Measurements from ENCODE around the gene USP6.
"Not testable (repeated sequence)": the region's sequence is repeated elsewhere in the genome, so short reads cannot be mapped to it uniquely, and the experiment has no call there.

Gene USP6

DNA sequence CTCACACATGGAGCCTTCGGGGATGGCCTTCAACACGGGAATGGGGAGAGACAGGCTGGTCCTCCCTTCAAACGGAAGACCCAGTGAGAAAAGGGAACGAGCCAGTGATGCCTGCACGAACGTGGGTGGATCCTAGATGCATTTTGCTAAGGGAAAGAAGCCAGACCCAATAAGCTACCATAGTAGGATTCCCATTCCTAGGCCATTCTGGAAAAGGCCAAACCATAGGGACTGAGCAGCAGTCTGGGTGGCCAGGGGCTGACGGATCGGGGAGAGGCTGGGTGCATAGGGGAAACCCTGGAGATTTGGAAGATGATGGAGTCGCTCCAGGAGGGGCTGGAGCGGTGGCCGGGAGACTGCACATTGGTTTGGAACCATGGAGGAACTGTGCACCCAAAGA, 18.7 kb downstream of the USP6 start:
- FAIRE-seq; DNase-seq (ENCODE audit: insufficient read length, low spot score): not testable (repeated sequence)

DNA sequence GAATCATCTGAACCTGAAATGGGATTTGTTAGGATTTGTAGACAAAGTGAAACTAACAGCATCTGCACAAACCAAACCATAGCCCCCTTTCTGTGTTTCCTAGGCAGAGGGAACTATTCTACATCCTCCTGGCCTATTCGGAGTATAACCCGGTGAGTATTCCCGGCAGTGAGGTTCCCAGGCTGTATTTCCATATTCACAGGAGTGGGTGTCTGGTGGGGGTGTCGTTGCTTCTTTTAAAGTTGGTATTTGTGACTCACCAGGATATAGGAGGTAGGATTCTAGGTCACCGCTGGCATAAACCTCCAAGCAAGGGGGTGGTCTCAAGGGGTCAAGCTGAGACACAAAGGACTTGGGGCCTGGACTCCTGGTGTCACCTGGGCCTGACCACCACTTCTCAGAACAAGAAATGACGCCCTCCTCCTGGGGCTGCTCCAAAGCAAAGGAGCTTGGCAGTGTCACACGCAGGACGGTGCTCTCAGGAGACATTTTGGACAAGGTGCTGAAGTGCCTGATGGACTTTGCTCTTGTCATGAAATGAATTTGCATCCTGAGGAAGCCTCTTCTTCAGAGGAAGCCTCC, 19.4 kb downstream of the USP6 start:
- DNase-seq (ENCODE audit: insufficient read length, low spot score); FAIRE-seq: not testable (repeated sequence)

DNA sequence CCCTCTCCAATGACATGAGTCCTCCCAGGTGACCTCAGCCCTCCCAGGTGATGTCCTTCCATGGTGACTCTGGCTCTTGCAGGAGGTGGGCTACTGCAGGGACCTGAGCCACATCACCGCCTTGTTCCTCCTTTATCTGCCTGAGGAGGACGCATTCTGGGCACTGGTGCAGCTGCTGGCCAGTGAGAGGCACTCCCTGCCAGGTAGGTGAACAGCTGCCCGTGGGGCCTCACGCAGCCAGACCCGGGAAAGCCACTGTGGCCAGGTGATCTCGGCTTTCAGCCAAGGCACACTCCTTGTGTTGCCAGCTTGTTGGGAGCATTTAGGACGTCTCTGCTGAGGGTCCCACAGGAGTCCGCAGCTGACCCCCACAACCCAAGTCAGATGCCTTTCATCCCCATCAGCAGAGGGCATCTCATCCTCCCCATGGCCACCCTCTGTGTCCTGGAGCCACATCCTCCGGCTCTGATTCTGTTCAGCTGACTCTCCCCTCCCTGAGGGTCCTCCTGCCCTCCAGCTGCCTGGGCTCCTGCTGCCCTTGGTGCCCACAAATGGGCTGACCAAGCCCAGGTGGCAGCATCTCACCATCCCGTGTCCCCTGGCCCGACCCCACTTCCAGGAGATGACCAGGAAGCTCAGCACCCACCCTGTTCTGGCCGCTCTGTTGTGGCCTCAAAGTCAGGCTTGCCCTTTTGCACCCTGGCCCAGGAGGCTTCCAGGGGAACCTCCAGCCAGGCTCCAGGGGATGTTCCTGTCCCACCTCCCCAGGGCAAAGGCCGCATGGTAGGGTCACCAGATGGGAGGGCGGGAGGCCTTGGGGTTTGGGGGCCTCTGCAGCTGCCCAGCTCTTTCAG, 20.1 kb downstream of the USP6 start:
- FAIRE-seq (no peak), DNase-seq (ENCODE audit: insufficient read length, low spot score) (no peak)

DNA sequence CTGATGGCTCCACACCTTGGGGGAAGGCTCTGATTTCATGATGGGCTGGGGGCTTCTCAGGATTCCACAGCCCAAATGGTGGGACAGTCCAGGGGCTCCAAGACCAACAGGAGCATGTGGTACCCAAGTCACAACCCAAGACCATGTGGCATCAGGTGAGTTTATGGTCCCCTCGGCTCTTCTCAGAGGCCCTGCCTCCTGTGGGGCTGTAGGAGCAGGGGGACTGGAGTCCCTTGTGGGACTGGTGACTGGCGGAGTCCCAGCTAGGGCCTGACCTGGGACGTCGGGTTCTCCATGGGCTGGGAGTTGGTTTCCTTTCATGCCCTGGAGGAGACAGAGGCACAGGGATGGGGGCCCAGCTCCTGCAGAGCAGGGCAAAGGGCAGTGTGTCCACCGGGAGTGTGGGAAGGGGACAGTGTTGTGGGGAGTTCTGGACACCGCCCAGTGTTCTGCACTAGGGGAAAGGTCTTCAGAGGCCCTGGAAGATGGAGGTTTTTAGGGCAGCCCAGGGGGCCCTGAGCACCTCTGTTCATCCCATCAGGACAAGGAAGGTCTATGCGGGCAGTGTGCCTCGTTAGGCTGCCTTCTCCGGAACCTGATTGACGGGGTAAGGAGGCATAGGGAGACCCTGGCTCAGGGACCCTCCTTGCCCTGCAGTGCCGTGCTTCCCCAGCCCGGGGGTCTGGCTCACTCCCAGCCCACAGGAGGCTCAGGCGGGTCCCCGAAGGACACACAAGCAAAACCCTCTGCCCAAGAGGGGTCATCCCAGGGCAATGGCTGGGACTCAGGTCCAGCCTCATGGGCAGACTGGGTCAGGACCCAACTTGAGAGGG, 21.0 kb downstream of the USP6 start:
- FAIRE-seq; DNase-seq (ENCODE audit: insufficient read length, low spot score): not testable (repeated sequence)

DNA sequence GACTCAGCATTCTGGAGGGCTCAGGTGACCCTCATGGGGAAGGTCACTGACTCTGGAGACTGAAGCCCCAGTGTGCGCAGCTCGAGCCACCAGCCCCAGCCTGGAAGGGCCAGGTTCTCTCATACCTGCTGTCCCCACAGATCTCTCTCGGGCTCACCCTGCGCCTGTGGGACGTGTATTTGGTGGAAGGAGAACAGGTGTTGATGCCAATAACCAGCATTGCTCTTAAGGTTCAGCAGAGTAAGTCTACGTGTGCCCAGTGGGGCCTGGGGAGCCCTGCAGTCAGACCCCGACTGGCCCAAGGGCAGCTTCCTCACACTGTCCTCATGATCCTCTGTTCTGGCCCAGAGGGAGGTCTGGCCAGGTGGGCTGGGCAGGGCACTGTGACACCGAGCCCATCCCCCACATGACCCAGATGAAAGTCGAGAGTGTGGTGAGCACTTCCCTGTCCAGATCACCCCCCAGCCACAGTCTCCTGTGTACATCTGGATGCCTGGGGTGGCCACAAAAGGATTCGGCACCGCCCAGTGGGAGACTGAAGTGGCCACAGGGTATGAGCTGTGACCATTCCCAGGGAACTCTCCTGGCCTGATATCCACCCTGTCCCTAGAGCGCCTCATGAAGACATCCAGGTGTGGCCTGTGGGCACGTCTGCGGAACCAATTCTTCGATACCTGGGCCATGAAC, 21.8 kb downstream of the USP6 start:
- DNase-seq (ENCODE audit: insufficient read length, low spot score); FAIRE-seq: not testable (repeated sequence)

DNA sequence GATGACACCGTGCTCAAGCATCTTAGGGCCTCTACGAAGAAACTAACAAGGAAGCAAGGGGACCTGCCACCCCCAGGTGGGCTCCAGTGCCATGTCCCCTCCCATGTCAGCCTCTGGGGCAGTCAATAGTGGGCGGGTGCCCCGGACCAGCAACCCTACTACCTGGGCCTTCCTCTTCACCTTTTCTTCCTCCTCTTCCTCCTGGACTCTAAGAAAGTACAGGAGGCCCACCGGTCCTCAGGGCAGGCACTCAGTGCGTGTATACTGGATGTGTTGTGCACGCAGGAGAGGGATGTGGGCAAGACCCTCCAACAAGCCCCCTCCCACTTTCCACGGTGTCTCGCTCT, 22.3 kb downstream of the USP6 start:
- not testable (repeated sequence) for FAIRE-seq; DNase-seq (ENCODE audit: insufficient read length, low spot score)

DNA sequence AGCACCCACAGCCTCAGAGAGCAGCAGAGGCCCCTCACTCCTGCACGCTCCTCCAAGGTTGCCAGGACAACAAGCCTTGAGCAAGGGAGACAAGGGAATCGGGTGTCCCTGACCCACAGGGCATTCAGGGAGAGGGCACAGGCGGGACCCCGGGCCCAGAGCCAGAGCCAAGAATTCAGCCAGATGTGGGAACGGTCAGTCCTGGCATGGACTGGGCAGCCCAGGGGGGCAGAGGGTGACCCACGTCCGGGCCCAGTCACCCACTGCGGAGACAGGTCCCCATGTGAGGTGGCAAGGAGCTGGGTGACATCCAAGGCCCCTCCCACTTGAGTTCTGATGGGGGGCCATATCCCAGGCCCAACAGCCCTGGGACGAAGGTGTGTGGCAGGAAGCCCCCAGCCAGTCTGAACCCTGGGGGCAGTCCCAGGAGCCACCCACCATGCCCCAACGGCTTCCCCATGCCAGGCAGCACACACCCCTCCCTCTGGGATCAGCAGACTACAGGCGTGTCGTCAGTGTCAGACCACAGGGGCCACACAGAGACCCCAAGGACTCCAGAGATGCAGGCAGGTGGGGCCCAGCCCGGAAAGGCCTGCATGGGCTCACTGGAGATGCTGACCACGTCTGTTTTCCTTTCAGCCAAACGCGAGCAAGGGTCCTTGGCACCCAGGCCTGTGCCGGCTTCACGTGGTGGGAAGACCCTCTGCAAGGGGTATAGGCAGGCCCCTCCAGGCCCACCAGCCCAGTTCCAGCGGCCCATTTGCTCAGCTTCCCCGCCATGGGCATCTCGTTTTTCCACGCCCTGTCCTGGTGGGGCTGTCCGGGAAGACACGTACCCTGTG, 23.0 kb downstream of the USP6 start:
- FAIRE-seq (no peak), DNase-seq (ENCODE audit: insufficient read length, low spot score) (no peak)

DNA sequence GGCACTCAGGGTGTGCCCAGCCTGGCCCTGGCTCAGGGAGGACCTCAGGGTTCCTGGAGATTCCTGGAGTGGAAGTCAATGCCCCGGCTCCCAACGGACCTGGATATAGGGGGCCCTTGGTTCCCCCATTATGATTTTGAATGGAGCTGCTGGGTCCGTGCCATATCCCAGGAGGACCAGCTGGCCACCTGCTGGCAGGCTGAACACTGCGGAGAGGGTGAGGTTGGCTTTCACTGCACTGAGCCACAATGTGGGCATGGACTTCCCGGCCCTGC, 23.6 kb downstream of the USP6 start:
- FAIRE-seq (no peak), DNase-seq (ENCODE audit: insufficient read length, low spot score) (no peak)

DNA sequence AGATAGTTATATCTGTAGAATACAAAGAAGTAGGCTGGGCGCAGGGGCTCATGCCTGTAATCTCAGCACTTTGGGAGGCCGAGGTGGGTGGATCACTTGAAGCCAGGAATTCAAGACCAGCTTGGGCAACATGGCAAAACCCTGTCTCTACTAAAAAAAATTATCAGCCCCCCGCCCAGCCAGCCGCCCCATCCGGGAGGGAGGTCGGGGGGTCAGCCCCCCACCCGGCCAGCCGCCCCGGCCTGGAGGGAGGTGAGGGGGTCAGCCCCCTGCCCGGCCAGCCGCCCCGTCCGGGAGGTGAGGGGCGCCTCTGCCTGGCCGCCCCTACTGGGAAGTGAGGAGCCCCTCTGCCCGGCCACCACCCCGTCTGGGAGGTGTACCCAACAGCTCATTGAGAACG, 27.0 kb downstream of the USP6 start:
- DNase-seq (ENCODE audit: insufficient read length, low spot score); FAIRE-seq: not testable (repeated sequence)

DNA sequence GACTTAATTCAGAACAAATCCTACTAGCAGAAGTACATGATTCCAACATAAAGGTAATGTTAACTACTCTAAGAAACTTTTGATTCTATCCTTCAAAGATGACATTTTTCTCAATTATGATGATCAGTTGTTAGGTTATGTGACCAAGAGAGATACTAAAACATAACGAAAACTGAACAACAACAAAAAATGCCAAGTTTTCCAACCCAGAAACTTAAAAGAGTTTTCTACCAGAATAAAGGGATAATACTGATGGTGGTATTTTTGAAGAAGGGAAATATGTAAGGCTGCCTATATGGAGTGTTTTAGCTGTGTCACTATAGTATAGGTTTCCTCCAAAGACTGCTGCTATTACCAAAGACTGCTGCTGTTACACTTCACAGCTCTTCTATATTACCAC, 30.3 kb downstream of the USP6 start:
- not testable (repeated sequence) for DNase-seq (ENCODE audit: insufficient read length, low spot score); FAIRE-seq

DNA sequence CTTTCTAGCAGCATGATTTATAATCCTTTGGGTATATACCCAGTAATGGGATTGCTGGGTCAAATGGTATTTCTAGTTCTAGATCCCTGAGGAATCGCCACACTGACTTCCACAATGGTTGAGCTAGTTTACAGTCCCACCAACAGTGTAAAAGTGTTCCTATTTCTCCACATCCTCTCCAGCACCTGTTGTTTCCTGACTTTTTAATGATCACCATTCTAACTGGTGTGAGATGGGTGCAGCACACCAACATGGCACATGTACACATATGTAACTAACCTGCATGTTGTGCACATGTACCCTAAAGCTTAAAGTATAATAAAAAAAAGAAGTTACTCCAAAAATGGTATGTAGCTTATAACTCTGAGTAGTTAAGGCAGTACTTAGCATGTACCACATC, 44.9 kb downstream of the USP6 start:
- FAIRE-seq; DNase-seq (ENCODE audit: insufficient read length, low spot score): not testable (repeated sequence)

DNA sequence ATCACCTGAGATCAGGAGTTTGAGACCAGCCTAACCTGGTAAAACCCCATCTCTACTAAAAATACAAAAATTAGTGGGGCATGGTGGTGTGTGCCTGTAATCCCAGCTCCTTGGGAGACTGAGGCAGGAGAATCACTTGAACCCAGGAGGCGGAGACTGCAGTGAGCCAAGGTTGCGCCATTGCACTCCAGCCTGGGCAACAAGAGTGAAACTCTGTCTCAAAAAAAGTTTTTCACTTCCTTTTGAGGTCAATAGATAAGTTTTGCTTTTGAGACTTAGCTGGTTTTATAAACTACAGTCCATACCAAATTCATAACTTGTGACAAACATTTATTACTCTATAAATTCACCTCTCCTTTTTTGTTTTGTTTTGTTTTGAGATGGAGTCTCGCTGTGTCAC, 46.0 kb downstream of the USP6 start:
- not testable (repeated sequence) for FAIRE-seq; DNase-seq (ENCODE audit: insufficient read length, low spot score)

DNA sequence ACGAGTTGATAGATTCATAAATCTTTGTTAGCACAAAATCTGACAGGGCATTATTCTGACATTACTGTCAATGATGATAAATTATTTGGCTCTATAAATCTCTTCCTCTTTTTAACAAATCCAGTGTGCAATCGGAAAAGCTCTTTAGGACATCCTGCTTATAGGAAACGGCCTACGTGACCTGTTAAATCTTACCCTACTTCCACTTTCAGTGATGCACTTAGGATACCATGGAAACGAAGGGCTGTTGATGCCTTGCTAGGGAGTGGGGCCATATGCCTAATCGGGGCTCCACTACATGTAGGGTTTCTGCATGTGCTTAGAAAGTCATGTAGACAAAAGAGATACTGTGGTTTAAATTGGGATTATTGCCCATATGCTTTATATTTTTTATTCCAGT, 48.6 kb downstream of the USP6 start:
- FAIRE-seq = no peak
- DNase-seq (ENCODE audit: insufficient read length, low spot score) = no peak

DNA sequence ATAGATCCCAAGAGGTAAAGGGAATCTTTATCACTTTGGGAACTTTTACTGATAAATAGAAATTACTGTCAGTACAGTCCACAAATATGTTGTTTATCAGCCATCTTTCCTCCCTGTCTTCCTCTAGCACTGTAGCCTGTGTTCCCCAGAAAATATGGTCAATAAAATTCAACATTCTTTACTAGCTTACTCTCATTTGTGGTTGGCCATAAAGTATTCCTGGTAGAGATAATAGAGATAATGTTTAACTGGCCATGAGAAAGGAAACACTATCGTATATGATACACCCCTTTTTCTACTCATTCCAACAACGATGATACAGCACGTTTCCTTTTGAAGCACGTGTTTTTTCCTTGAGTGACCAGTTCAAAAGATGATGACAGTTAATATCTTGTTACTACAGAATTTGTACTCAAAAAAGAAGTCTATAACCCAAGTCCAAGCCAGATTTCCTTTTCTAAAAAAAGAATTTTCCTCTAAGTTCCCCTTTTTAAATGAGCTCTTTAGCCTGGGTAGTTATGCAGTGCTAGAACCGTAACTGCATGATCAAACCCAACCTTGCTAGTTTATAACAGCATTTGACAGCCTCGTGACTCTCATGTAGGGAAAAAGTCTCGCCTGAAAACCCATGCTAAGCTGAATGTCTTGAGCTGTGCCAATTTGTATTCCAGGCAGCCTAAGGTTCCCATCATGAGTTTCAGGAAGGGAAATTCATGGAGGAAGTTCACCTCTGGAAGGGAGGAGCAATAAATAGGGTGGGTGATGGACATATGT, 50.1 kb downstream of the USP6 start:
- not testable (repeated sequence) for FAIRE-seq; DNase-seq (ENCODE audit: insufficient read length, low spot score)

DNA sequence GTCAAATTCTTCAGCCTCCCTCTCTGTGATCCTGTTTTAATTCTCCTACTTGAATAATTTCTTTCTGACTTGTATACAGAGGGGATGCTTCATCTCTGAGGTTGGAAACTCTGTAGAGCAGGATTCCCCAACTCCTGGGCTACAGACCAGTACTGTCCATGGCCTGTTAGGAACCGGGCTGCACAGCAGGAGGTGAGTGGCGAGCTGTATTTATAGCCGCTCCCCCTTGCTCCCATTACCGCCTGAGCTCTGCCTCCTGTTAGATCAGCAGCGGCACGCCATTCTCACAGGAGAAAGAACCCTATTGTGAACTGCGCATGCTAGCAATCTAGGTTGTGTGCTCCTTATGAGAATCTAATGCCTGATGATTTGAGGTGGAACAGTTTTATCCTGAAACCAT, 59.2 kb downstream of the USP6 start:
- not testable (repeated sequence) for DNase-seq (ENCODE audit: insufficient read length, low spot score); FAIRE-seq

DNA sequence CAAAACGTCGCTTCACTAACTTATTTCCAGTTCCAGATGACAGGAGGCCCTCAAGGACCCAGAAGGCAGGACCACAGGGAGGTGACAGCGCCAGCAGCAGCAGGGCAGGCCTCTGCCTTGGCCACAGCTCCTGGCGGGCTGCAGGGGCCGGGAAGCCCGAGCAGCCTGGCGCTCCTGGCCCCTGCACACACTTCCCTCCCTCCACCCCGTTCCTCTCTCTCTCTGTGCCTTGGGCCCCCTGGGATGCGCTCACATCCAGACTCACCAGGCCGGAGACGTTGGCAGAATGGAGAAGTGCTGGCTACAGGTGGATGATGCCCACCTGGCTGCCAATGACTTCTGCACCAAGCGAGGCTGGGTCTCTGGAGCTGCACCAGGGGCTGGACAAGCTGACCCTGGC, 63.2 kb downstream of the USP6 start:
- no peak for FAIRE-seq
- no peak for DNase-seq (ENCODE audit: insufficient read length, low spot score)

DNA sequence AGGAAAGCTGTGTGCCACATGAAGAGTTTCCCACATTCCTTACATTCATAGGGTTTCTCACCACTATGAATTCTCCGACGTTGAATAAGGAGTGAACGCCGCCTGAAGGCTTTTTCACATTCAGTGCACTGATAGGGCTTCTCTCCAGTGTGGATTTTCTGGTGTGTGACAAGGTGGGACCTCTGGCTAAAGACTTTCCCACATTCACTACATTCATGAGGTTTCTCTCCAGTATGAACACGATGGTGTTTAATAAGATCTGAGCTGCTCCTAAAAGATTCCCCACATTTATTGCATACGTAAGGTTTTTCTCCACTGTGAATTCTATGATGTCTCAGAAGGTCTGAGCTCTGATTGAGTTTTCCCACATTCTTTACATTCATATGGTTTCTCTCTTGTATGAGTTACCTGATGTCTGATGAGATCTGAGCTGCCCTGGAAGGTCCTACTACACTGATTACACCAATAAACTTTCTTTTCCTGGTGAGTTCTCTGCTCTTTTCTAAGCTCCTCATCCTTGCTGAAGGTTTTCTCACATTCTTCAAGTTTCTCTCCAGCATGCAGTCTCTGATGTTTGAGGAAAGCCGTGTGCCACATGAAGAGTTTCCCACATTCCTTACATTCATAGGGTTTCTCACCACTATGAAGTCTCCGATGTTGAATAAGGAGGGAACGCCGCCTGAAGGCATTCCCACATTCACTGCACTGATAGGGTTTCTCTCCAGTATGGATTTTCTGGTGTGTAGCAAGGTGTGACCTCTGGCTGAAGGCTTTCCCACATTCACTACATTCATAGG, 65.9 kb downstream of the USP6 start:
- DNase-seq (ENCODE audit: insufficient read length, low spot score) (no peak), FAIRE-seq (no peak)

DNA sequence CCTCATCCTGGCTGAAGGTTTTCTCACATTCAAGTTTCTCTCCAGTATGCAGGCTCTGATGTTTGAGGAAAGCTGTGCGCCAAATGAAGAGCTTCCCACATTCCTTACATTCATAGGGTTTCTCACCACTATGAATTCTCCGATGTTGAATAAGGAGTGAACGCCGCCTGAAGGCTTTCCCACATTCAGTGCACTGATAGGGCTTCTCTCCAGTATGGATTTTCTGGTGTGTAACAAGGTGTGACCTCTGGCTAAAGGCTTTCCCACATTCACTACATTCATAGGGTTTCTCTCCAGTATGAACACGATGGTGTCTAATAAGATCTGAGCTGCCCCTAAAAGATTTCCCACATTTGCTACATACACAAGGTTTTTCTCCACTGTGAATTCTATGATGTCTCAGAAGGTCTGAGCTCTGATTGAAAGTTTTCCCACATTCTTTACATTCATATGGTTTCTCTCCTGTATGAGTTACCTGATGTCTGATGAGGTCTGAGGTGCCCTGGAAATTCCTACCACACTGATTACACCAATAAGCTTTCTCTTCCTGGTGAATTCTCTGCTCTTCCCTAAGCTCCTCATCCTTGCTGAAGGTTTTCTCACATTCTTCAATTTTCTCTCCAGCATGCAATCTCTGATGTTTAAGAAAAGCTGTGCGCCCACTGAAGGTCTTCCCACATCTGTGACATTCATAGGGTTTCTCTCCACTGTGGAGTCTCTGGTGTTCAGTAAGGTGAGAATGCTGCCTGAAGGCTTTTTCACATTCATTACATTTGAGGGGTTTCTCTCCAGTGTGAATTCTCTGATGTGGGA, 67.0 kb downstream of the USP6 start:
- DNase-seq (ENCODE audit: insufficient read length, low spot score) (no peak), FAIRE-seq (no peak)
